H1 (cell line): ENCODE measurements around the gene UMPS. TPM values are rescaled to one million over a fixed set of nuclear protein-coding genes. Genes with fewer than 3 reads are reported as not detected.

Source experiments
- CTCF ChIA-PET: fragments of 300-600 bp; sonication (Branson Sonifier 250); formaldehyde crosslinking; loops from one replicate; lab custom pipeline; 2021; ENCODE audit not compliant: partially characterized antibody; lab: Charles Lee
- POLR2A ChIA-PET: fragments of 300-600 bp; sonication (Branson Sonifier 250); formaldehyde crosslinking; loops from one replicate; lab custom pipeline; 2021; ENCODE audit warnings: inconsistent platforms; ENCODE audit not compliant: partially characterized antibody; lab: Charles Lee
- DNase-seq, 2 experiments: peaks; one replicate each; pipeline versions ENCODE4 v3.0.0 to v3.0.0-alpha.2; 2010 to 2022; ENCODE audit warnings: low spot score in 2 of 2, low read depth in 1 of 2, mixed read lengths in 1 of 2
- FAIRE-seq: peaks from 2 replicates; lab custom pipeline; 2011; peaks lifted over from hg19 to GRCh38; lab: Jason Lieb, UNC
- H2AFZ ChIP-seq: 2 replicates; pipeline ENCODE4 v1.8.1; 2012; ENCODE audit warnings: low read length, inconsistent platforms
- H2AK5ac ChIP-seq: 2 replicates; pipeline ENCODE4 v1.6.1; 2013; ENCODE audit warnings: low read depth, low read length
- H2BK120ac ChIP-seq: replicated peaks from 2 replicates; pipeline ENCODE3; 2013; ENCODE audit warnings: low read depth, low read length, inconsistent platforms
- H2BK12ac ChIP-seq: 2 replicates; pipeline ENCODE4 v1.6.1; 2013; ENCODE audit warnings: low read depth, low read length
- H2BK15ac ChIP-seq: 2 replicates; pipeline ENCODE4 v1.6.1; 2013; ENCODE audit warnings: low read length
- H2BK20ac ChIP-seq: 2 replicates; pipeline ENCODE4 v1.6.1; 2013; ENCODE audit warnings: low read length
- H2BK5ac ChIP-seq: 2 replicates; pipeline ENCODE4 v1.6.1; 2013; ENCODE audit warnings: low read depth, low read length
- H3K14ac ChIP-seq: 2 replicates; pipeline ENCODE4 v1.6.1; 2013; ENCODE audit warnings: inconsistent platforms; ENCODE audit not compliant: insufficient read length
- H3K18ac ChIP-seq: 2 replicates; pipeline ENCODE4 v1.6.1; 2013; ENCODE audit warnings: low read length; ENCODE audit errors: extremely low read depth
- H3K23ac ChIP-seq: 2 replicates; pipeline ENCODE4 v1.6.1; 2013; ENCODE audit warnings: inconsistent platforms; ENCODE audit not compliant: insufficient read length
- H3K23me2 ChIP-seq: 2 replicates; pipeline ENCODE4 v1.6.1; 2013; ENCODE audit warnings: low read depth, low read length
- H3K27ac ChIP-seq: 2 replicates; pipeline ENCODE4 v1.6.1; 2011; ENCODE audit warnings: low read depth, low read length, inconsistent platforms
- H3K27me3 ChIP-seq, 4 experiments: replicated peaks in 1 of 4; 1 replicate in 1 of 4; 2 replicates in 3 of 4; pipeline versions ENCODE4 v1.6.1 to v1.8.1; 2011 to 2013; ENCODE audit warnings: low read length in 3 of 4, mild to moderate bottlenecking in 3 of 4, inconsistent platforms in 2 of 4, mixed read lengths in 2 of 4, moderate library complexity in 1 of 4; ENCODE audit not compliant: control insufficient read depth in 3 of 4, insufficient read depth in 3 of 4; ENCODE audit errors: extremely low read depth in 1 of 4
- H3K36me3 ChIP-seq, 4 experiments: 2 replicates each; pipeline versions ENCODE4 v1.6.1 to v1.8.1; 2011 to 2013; ENCODE audit warnings: mild to moderate bottlenecking in 4 of 4, low read length in 3 of 4, moderate library complexity in 2 of 4, control low read depth in 1 of 4, inconsistent platforms in 1 of 4; ENCODE audit not compliant: insufficient read depth in 4 of 4, control insufficient read depth in 2 of 4
- H3K4ac ChIP-seq: replicated peaks from 2 replicates; pipeline ENCODE3; 2013; ENCODE audit warnings: low read length, low read depth, mixed read lengths, inconsistent platforms; ENCODE audit not compliant: insufficient read length
- H3K4me1 ChIP-seq, 4 experiments: replicated peaks in 1 of 4; 1 replicate in 1 of 4; 2 replicates in 3 of 4; pipeline versions ENCODE4 v1.6.1 to v1.8.1; 2011 to 2013; ENCODE audit warnings: low read length in 3 of 4, inconsistent platforms in 2 of 4, mixed read lengths in 1 of 4; ENCODE audit not compliant: insufficient read depth in 4 of 4, control insufficient read depth in 3 of 4
- H3K4me2 ChIP-seq, 2 experiments: 2 replicates each; pipeline versions ENCODE4 v1.6.1 to v1.8.1; 2011 to 2013; ENCODE audit warnings: low read depth in 2 of 2, low read length in 2 of 2, control low read depth in 1 of 2, inconsistent platforms in 1 of 2, mild to moderate bottlenecking in 1 of 2; ENCODE audit not compliant: insufficient read depth in 1 of 2
- H3K4me3 ChIP-seq, 4 experiments: fragments of 200-600, 300-600 bp in 1 of 4; sonication (generic), shearing (Covaris generic), sonication (Bioruptor Twin) in 1 of 4; 2 replicates each; pipeline versions ENCODE4 v1.5.1 to v1.8.1; 2011 to 2016; ENCODE audit warnings: low read length in 4 of 4, low read depth in 3 of 4, control low read depth in 2 of 4, inconsistent platforms in 2 of 4, mild to moderate bottlenecking in 2 of 4, mixed read lengths in 1 of 4, moderate library complexity in 1 of 4; ENCODE audit not compliant: insufficient read depth in 2 of 4; ENCODE audit errors: extremely low read depth in 1 of 4
- H3K56ac ChIP-seq: replicated peaks from 2 replicates; pipeline ENCODE3; 2013; ENCODE audit warnings: low read depth, mild to moderate bottlenecking, mixed read lengths, low read length, inconsistent platforms; ENCODE audit not compliant: insufficient read length
- H3K79me1 ChIP-seq: 2 replicates; pipeline ENCODE4 v1.6.1; 2013; ENCODE audit warnings: low read depth, low read length, control low read depth
- H3K79me2 ChIP-seq, 2 experiments: 2 replicates each; pipeline versions ENCODE4 v1.6.1 to v1.8.1; 2012 to 2013; ENCODE audit warnings: low read length in 2 of 2, mild to moderate bottlenecking in 2 of 2, inconsistent platforms in 1 of 2; ENCODE audit not compliant: insufficient read depth in 2 of 2, control insufficient read depth in 1 of 2
- H3K9ac ChIP-seq, 4 experiments: replicated peaks in 1 of 4; 1 replicate in 1 of 4; 2 replicates in 3 of 4; pipeline versions ENCODE4 v1.6.1 to v1.8.1; 2011 to 2013; ENCODE audit warnings: low read depth in 3 of 4, low read length in 3 of 4, control low read depth in 2 of 4, mild to moderate bottlenecking in 2 of 4, moderate library complexity in 2 of 4, inconsistent platforms in 1 of 4; ENCODE audit errors: extremely low read depth in 1 of 4
- H3K9me3 ChIP-seq, 2 experiments: 2 replicates each; pipeline versions ENCODE4 v1.6.1 to v1.8.1; 2012 to 2013; ENCODE audit warnings: mild to moderate bottlenecking in 2 of 2, moderate library complexity in 2 of 2, control low read depth in 1 of 2, inconsistent platforms in 1 of 2, low read depth in 1 of 2, low read length in 1 of 2, mixed read lengths in 1 of 2; ENCODE audit not compliant: insufficient read depth in 2 of 2
- H4K20me1 ChIP-seq, 2 experiments: replicated peaks in 1 of 2; 2 replicates each; pipeline versions ENCODE3 to v1.8.1; 2011 to 2013; ENCODE audit warnings: inconsistent platforms in 2 of 2, low read length in 2 of 2, mild to moderate bottlenecking in 1 of 2; ENCODE audit not compliant: insufficient read depth in 2 of 2, control insufficient read depth in 1 of 2
- H4K5ac ChIP-seq: 2 replicates; pipeline ENCODE4 v1.6.1; 2013; ENCODE audit warnings: low read length, low read depth, mixed read lengths, inconsistent platforms; ENCODE audit not compliant: insufficient read length
- H4K8ac ChIP-seq: 2 replicates; pipeline ENCODE4 v1.8.0; 2013; ENCODE audit warnings: mild to moderate bottlenecking, moderate library complexity, low read length, inconsistent platforms; ENCODE audit not compliant: insufficient read depth; ENCODE audit errors: extremely low read depth
- H4K91ac ChIP-seq: replicated peaks from 2 replicates; pipeline ENCODE3; 2013; ENCODE audit warnings: low read length, mixed read lengths, inconsistent platforms; ENCODE audit not compliant: insufficient read length
- ATF3 ChIP-seq: IDR thresholded peaks from 2 replicates; pipeline ENCODE4 v1.6.1; 2011; ENCODE audit warnings: low read depth, mild to moderate bottlenecking, low read length; ENCODE audit not compliant: insufficient read depth
- CEBPB ChIP-seq: IDR thresholded peaks from 2 replicates; pipeline ENCODE4 v1.6.1; 2012; ENCODE audit warnings: low read depth, low read length
- CHD1 ChIP-seq: IDR thresholded peaks from 2 replicates; pipeline ENCODE4 v1.6.1; 2012; ENCODE audit warnings: low read depth, low read length, improper control_type of control experiment
- CTBP2 ChIP-seq: IDR thresholded peaks from 2 replicates; pipeline ENCODE4 v1.7.0; 2011; ENCODE audit warnings: borderline replicate concordance, mild to moderate bottlenecking, moderate library complexity, mixed read lengths, low read length; ENCODE audit not compliant: insufficient read depth, insufficient read length
- HDAC2 ChIP-seq, 2 experiments: fragments of 300-600 bp in 1 of 2; sonication (generic) in 1 of 2; IDR thresholded peaks; 2 replicates each; pipeline ENCODE4 v1.6.1; 2011 to 2012; ENCODE audit warnings: low read depth in 2 of 2, low read length in 2 of 2, mild to moderate bottlenecking in 2 of 2, moderate library complexity in 2 of 2, borderline replicate concordance in 1 of 2, inconsistent platforms in 1 of 2
- NANOG ChIP-seq: IDR thresholded peaks from 2 replicates; pipeline ENCODE4 v1.6.1; 2011; ENCODE audit warnings: low read length, low read depth, mild to moderate bottlenecking, inconsistent platforms; ENCODE audit not compliant: insufficient read depth, poor library complexity, severe bottlenecking
- POLR2A ChIP-seq, 2 experiments: IDR thresholded peaks; 1 replicate in 1 of 2; 2 replicates in 1 of 2; pipeline ENCODE4 v1.6.1; 2011; ENCODE audit warnings: low read depth in 2 of 2, low read length in 2 of 2, mild to moderate bottlenecking in 2 of 2; ENCODE audit errors: control extremely low read depth in 1 of 2
- POU5F1 ChIP-seq: IDR thresholded peaks from 2 replicates; pipeline ENCODE4 v1.6.1; 2011; ENCODE audit warnings: low read depth, mild to moderate bottlenecking, low read length, moderate library complexity
- RBBP5 ChIP-seq: IDR thresholded peaks from 2 replicates; pipeline ENCODE4 v1.7.1; 2012; ENCODE audit warnings: low read depth, mild to moderate bottlenecking, inconsistent platforms, low read length, moderate library complexity, borderline replicate concordance
- SP4 ChIP-seq: IDR thresholded peaks from 2 replicates; pipeline ENCODE4 v1.6.1; 2012; ENCODE audit warnings: low read length, inconsistent platforms
- SUZ12 ChIP-seq: fragments of 200-600 bp; sonication (generic); IDR thresholded peaks from 2 replicates; pipeline ENCODE4 v1.6.1; 2012; ENCODE audit warnings: mild to moderate bottlenecking, inconsistent platforms, low read length, moderate library complexity, mixed read lengths
- WGBS, 2 experiments: shearing (Covaris generic) in 1 of 2; methylation state at CpG; one replicate each; pipeline versions ENCODE4 v1.1.6 to v1.1.7; 2013 to 2015; ENCODE audit warnings: low lambda C conversion rate in 2 of 2, mixed read lengths in 2 of 2, inconsistent platforms in 1 of 2, low coverage in 1 of 2, missing lambda C conversion rate in 1 of 2; ENCODE audit not compliant: insufficient replicate concordance in 2 of 2, insufficient coverage in 1 of 2, insufficient read length in 1 of 2; ENCODE audit errors: extremely low coverage in 1 of 2, missing lambda C conversion rate in 1 of 2; 5-methylcytosine and 5-hydroxymethylcytosine counted together
- polyA plus RNA-seq, 7 experiments: library from polyadenylated mRNA; depleted of rRNA in 3 of 7; stranded (reverse) in 5 of 7; unstranded in 2 of 7; fragments of >200 nt in 5 of 7; fragments of 200-250 nt in 2 of 7; gene quantifications; 1 replicate in 5 of 7; 2 replicates in 1 of 7; 4 replicates in 1 of 7; pipeline versions ENCODE4 v1.2.1 to v1.2.3, GENCODE V29; 2011 to 2013; ENCODE audit warnings: missing spikeins in 2 of 7, mixed read lengths in 2 of 7
- total RNA-seq: library from RNA; stranded (reverse); fragmentation: NEBNext Ultra II Directional; extraction: Animal tissue kit (Norgen Biotek cat#: 25700); gene quantifications from 2 replicates; pipeline ENCODE4 v1.2.1, GENCODE V29; 2021

The UMPS gene
- total and polyA plus RNA-seq, 2 of the 8 experiments (the other 6 are each of a cell fraction or from before 2014, with no cell fraction given), result 32.8 to 59.0 TPM

GRCh38 chr3:124696006-124696405, 34.2 kb upstream of the UMPS start:
- Histone ChIP-seq H3K27ac (no peak overlapping the region), H3K18ac (no peak overlapping the region), H3K9me3 (no peaks in the 10 kb centered on the region), H3K23ac (no peak overlapping the region), H4K91ac (no peak overlapping the region), H2BK5ac (no peak overlapping the region), H3K36me3 (no peaks in the 10 kb centered on the region), H3K79me2 (no peaks in the 10 kb centered on the region), H4K8ac (no peak overlapping the region), H3K14ac (no peak overlapping the region), H2BK120ac (no peak overlapping the region), H3K9ac (no peak overlapping the region), H3K4ac (no peak overlapping the region), H2AFZ (no peak overlapping the region), H3K4me1 (no peaks in the 10 kb centered on the region), H4K20me1 (no peaks in the 10 kb centered on the region), H2BK20ac (no peak overlapping the region), H3K4me2 (no peak overlapping the region), H3K79me1 (no peaks in the 10 kb centered on the region), H3K23me2 (no peaks in the 10 kb centered on the region), H2BK12ac (no peak overlapping the region), H2AK5ac (no peak overlapping the region), H3K4me3 (no peak overlapping the region), H3K27me3 (no peaks in the 10 kb centered on the region), H2BK15ac (no peak overlapping the region), H3K56ac (no peak overlapping the region), H4K5ac (no peak overlapping the region)
- ChIA-PET POLR2A (interaction anchor here (0.6 kb wide), 1 partner anchor 42 kb away, joined by 3 read pairs; no protein-coding TSS in a partner anchor), CTCF (interaction anchor here (1.2 kb wide), 1 partner anchor 61 kb away, joined by 5 read pairs; no protein-coding TSS in a partner anchor)
- FAIRE-seq (no peak), DNase-seq (no peak)
- WGBS, 2 experiments, result 91% methylated on average over 4 of the region's 4 CpGs; no CpG with 5 or more reads in 1 of the 2 experiments
- TF ChIP-seq SP4 (no peak), CTBP2 (no peak), SUZ12 (no peak), POU5F1 (no peak), RBBP5 (no peak), CHD1 (no peak), NANOG (no peak), CEBPB (no peak), ATF3 (no peak), POLR2A (IDR thresholded peaks at IDR 0.05; ENCODE audit: control extremely low read depth in 1 of 2, low read depth in 2 of 2, low read length in 2 of 2) (no peak), HDAC2 (IDR thresholded peaks at IDR 0.05; ENCODE audit: borderline replicate concordance in 1 of 2, low read depth in 2 of 2, low read length in 2 of 2) (no peak)
